Fibroblast of the aortic adventitia (primary cell): ENCODE measurements around the gene EVI5. TPM values are rescaled to one million over a fixed set of nuclear protein-coding genes. Genes with fewer than 3 reads are reported as not detected.

Experiments used
- DNase-seq: peaks from one replicate; pipeline ENCODE4 v3.0.0-alpha.2; 2010; ENCODE audit warnings: low read depth
- H3K4me3 ChIP-seq: 2 replicates; pipeline ENCODE4 v1.5.1; 2011; ENCODE audit warnings: low read depth, mild to moderate bottlenecking, control low read depth, low read length, moderate library complexity
- CTCF ChIP-seq: IDR thresholded peaks from 2 replicates; pipeline ENCODE4 v1.5.1; 2011; ENCODE audit warnings: mild to moderate bottlenecking, low read length, control low read depth, inconsistent platforms; ENCODE audit not compliant: insufficient read depth
- total RNA-seq: library from RNA; depleted of rRNA; stranded (reverse); fragments of >200 nt; gene quantifications from 2 replicates; pipeline ENCODE4 v1.2.3, GENCODE V29; 2012; ENCODE audit warnings: low replicate concordance

The EVI5 gene
- total RNA-seq, 1 donor: 55.3 TPM

GRCh38 chr1:92826792-92827191, 41.9 kb upstream of the EVI5 start:
- no peak for TF ChIP-seq CTCF
- no peak overlapping the region for H3K4me3 ChIP-seq
- no peak for DNase-seq

DNA sequence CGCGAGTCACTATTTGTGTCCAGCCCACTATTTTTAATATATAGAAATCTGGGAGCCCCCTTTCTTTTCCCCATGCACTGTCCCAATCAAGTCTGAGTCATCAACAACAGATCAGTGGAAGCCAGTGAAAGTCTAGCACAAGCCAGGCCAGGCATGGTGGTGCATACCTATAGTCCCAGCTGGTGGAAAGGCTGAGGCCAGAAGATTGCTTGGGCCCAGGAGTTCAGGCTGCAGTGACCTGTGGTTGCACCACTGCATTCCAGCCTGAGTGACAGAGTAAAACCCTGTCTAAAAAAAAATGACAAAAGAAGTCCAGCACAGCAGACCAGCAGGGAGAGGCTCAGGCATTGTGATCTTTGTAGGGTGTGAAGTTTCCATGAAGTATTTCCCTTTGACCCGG, 38.0 kb upstream of the EVI5 start:
- H3K4me3 ChIP-seq: no peak overlapping the region
- no peak for TF ChIP-seq CTCF
- DNase-seq: peak; percentile 68

DNA sequence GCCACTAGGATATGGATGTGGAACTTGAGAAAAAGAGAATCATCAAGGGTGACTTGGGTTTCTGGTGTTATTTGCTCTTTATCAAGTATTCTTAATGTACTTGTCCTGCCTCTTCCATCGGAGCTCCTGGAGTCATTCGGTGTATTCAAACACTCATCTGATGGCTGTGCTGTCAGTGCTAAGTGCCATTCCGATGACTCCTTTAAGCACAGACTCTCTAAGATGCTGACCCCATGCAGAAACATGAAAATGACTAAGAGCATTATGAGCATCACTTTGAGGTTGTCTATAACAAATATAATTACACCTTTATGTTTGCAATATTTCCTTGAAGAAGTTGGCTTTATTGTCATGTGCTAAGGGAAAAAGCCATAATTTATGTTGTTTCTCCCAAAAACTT, 35.6 kb upstream of the EVI5 start:
- H3K4me3 ChIP-seq: no peak overlapping the region
- DNase-seq: no peak
- no peak for TF ChIP-seq CTCF

GRCh38 chr1:92820024-92820423, 35.1 kb upstream of the EVI5 start:
- no peak overlapping the region for H3K4me3 ChIP-seq
- no peak for DNase-seq
- TF ChIP-seq CTCF: peak; percentile 6

DNA sequence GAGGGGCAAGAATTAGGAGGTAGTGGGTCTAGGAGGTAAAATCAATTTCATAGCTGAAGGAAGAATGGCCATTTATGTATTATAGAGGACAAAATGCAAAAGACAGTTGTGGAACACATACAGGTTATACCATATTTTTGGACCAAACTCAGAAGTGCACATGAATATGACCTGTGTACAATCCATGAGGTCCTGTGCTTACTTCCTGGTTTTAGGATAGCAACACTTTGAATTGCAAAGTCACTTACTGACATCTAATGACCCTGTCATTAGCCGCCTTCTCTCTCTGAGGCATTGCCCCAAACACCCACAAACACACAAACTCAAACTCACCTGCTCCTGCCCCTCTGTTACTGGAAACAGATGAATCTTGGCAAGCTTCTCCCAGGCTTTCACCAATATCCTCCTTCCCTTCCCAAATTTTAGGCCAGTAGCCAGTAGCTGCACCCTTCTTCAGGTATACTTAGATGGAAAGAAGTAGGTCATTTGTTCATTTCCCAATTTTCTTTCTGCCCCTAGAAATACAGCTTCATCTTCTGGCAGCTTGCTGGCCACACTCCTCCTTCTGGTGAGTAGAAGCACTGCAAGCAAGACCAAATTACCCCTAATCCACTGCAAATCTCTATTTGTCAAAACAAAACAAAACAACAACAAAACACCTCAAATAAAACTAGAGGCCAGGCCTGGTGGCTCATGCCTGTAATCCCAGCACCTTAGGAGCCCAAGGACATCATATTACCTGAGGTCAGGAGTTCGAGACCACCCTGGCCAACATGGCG, 33.3 kb upstream of the EVI5 start:
- TF ChIP-seq CTCF: peak; percentile 79
- DNase-seq: peak; percentile 57
- no peak overlapping the region for H3K4me3 ChIP-seq

DNA sequence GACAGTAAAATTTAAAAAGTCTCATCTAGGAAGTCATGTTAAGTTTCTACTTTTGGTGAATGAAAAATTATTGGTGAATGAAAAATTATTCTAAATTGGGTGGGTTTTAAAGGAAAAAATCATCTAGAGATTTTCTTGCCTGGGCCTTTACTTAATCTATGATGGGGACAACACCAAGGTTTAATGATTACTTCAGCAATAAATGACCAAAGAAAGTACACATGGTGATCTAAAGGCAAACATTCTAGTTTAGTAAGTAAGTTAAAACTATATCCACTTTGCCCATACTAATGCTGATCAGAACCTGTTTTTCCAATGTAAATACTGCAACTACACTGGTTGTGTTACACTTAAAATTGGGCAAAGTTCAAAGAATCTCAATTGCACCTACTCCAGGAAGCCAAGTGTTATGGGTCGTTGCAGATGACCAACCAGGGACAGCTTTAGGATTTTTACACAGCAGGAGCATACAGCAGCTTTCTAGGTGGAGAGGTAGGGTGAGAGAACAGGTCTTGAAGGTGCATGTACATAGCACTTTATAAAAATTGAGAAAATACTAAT, 32.3 kb upstream of the EVI5 start:
- no peak for TF ChIP-seq CTCF
- no peak overlapping the region for H3K4me3 ChIP-seq
- no peak for DNase-seq
